GM18867 (cell line): ENCODE measurements around the gene CDH4.

Source experiments
- ATAC-seq: cut with Tn5 transposase; IDR thresholded peaks from one replicate; pipeline ENCODE4 v1.9.1; 2021; ENCODE audit warnings: mild to moderate bottlenecking, moderate library complexity; ENCODE audit not compliant: unreplicated experiment

Gene CDH4

DNA sequence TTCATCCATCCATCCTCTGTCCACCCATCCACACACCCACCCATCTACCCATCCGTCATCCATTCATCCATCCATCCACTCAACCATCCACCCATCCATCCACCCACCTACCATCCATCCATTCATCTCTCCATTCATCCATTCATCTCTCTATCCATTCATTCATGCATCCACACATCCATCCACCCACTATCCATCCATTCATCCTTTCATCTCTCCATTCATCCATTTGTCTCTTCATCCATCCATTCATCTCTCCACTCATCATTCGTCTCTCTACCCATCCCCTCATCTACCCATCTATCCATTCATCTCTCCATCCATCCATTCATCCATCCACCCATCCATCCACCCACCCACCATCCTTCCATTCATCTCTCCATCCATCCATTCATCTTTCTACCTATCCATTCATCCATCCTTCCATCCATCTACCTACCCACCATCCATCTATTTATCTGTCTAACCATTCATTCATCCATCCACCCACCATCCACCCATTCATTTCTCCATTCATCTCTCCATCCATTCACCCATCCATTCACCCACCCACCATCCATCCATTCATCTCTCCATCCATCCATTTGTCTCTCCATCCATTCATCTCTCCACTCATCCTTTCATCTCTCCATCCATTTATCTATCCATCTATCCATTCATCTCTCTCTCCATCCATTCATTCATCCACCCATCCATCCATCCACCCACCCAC lies 538.2 kb downstream of the CDH4 start:
- no peak for ATAC-seq

DNA sequence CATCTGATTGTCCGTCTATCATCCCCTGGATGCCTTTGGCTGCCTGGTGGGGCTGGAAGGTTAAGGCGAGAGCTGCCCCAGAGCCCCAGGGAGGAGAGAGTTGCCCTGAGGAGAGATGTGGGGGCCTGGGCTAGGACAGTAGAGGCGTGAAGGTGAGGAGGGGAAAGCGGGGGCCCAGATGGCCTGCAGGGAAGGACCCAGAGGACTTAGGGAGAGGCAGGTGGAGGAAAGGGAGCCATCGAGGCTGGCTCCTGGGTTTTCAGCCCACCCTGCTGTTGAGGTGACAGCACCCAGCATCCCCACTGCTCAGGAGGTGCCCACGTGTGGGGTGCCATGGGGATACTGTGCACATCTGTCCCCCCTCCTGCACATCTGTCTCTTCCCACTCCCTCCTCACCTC lies 539.9 kb downstream of the CDH4 start:
- no peak for ATAC-seq

- no peak for ATAC-seq
Observed at GRCh38 chr20:61795669-61796630, 543.9 kb downstream of the CDH4 start.

GRCh38 chr20:61796738-61797137 lies 544.7 kb downstream of the CDH4 start:
- ATAC-seq: no peak

- no peak for ATAC-seq
Observed at GRCh38 chr20:61797200-61797599, 545.1 kb downstream of the CDH4 start.

- no peak for ATAC-seq
Observed at GRCh38 chr20:61797971-61798411, 545.9 kb downstream of the CDH4 start.

- no peak for ATAC-seq
Observed at GRCh38 chr20:61798632-61799031, 546.6 kb downstream of the CDH4 start.

GRCh38 chr20:61799394-61799923 lies 547.4 kb downstream of the CDH4 start:
- ATAC-seq: no peak

GRCh38 chr20:61799928-61800327 lies 547.9 kb downstream of the CDH4 start:
- ATAC-seq: no peak

DNA sequence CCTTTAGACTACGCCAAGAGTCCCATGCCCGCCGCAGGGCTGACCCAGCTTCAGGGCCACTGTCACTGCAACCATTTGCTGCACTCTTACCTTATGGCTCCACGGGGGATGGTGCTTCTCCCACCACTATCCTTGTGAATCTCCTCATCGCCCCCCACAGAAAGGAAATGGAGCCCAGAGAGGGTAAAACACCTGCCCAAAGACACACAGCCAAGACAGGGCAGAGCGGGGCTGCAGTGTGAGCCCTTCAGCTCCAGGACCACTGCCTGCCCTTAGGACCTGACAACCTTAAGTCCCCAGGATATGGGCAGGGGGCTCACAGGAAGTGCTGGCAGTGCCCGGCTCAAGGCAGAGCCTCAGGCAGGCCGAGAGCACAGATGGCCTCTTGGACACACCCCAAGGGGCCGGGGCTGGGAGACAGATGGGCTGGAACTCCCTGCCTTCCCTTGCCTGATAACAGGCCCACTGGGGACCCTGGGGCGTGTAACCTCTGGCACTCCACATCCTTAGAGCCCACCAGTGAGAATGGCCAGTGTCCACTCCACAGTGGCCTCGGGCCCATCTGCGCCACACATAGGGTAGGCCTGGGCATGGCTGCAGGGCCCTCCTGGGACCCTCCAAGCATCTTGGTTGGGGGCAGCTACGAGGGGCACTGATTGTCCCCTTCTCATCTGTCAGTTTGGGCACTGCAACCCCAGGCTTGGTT lies 548.5 kb downstream of the CDH4 start:
- no peak for ATAC-seq

DNA sequence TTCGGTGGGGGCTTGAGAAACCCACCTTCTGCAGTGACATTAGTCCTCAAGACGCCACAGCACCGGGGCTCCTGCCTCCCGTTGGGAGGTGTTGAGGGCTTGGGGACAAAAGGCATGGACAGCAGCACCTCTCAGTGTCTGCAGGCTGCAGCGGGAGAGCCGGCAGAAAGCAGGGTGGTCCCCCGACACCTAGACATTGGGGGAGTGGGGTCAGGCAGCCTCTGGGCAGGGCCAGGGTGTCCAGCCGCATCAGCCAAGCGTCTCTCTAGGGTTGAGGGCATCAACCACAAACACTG lies 549.0 kb downstream of the CDH4 start:
- no peak for ATAC-seq

DNA sequence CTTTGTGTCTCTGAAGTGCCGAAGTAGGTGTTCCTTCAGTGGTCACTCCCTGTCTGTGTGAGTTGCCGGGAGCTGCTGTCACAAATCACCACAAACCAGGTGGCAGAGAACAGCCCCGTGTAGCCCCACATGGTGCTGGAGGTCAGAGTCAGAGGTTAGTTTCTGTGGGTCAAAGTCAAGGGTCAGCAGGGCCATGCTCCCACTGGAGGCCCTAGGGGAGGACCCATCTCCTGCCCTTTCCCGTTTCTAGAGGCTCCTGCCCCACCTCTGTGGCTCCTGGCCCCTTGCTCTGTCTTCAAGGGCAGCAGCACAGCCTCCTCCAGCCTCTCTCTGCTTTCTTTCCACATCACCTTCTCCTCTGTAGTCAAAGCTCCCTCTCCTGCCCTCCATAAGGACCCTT lies 549.4 kb downstream of the CDH4 start:
- ATAC-seq: no peak

GRCh38 chr20:61801857-61802442 lies 549.9 kb downstream of the CDH4 start:
- ATAC-seq: no peak

- no peak for ATAC-seq
Observed at GRCh38 chr20:61802721-61803311, 550.8 kb downstream of the CDH4 start.

DNA sequence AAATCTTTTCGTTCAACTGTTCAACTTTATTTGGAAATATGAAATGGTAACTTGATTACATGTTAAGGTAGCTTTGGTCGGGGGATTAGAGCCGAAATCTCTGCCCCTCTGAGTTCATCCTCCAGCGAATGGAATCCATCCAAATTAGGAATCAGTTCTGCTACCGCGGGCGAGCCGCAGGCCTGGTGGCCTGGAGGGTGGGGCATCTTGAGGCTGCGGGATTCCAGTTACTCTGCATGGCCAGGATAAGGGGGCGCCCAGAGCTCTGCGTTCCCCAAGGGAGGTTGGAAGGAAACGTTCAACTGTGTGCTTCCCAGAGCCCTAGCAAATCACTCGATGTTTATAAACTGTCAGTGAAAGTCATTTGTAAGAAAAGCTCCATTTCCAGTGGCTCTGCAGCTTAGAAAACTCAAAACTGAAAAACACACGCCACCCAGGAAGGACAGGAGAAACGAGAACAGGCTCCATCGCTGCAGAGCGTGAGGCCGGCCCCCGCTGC lies 551.4 kb downstream of the CDH4 start:
- no peak for ATAC-seq

DNA sequence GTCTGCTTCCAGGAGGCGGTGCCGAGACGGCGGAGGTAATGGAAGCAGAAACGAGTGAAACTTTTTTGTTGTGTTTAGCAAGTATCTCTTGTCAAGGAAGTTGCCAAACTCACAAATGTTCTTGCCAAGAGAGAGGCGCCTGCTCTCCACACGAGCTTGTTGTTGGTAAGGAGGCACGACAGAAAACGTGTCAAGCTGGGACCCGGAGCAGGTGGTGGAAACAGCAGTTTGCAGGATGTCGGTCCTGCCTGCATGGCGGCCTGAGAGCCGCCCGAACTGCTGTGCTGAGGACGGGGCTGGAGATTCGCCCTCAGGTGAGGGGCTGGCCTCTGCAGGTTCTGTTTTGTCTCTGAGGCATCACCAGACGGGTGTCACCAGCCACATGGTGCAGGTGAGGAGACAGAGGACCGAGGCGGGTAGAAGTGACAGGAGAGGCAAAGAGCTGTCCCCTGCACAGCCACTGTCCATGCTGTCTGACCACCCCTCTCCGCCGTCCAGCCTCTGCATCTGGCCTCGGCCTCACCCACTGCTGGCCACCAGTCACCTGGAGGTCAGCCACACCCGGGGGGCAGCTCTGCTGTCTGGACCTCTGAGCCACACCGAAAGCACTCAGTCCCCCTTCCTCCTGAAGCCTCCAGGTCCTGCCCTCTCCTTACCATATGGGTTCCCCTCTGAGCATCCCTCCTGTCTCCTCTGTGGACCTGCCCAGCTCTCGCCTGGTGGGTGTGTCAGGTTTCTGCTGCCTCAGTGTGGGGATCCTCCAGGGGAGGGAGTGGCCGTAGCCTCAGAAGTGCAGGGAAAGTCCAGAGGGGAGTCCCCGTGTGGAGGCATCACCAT lies 552.1 kb downstream of the CDH4 start:
- ATAC-seq: no peak

- ATAC-seq: no peak
Observed at GRCh38 chr20:61804752-61805295, 552.8 kb downstream of the CDH4 start.

- no peak for ATAC-seq
Observed at GRCh38 chr20:61805365-61805764, 553.3 kb downstream of the CDH4 start.

GRCh38 chr20:61805781-61806180 lies 553.7 kb downstream of the CDH4 start:
- no peak for ATAC-seq
